Neural cell (in vitro differentiated cells): ENCODE measurements around the gene NRN1. TPM values are rescaled to one million over a fixed set of nuclear protein-coding genes. Genes with fewer than 3 reads are reported as not detected.
A peak's percentile ranks its signal among the peaks of the same experiment; 100 is the strongest.

ENCODE experiments used
- H2AFZ ChIP-seq: fragments of 200-600, 300-800 bp; sonication (generic), shearing (Covaris generic); 2 replicates; pipeline ENCODE4 v1.6.0; 2014; ENCODE audit warnings: low read depth, mild to moderate bottlenecking, antibody characterized with exemption, low read length, moderate library complexity
- H3F3A ChIP-seq: fragments of 200-600 bp; shearing (Covaris generic); 2 replicates; pipeline ENCODE4 v1.6.1; 2016; ENCODE audit warnings: mild to moderate bottlenecking, moderate library complexity, mixed read lengths, antibody characterized with exemption, low read length; ENCODE audit not compliant: insufficient read depth, poor library complexity, severe bottlenecking
- H3K27ac ChIP-seq: fragments of 200-600, 300-800 bp; sonication (generic), shearing (Covaris generic); 2 replicates; pipeline ENCODE4 v1.5.1; 2014; ENCODE audit warnings: mild to moderate bottlenecking, low read length, moderate library complexity
- H3K27me3 ChIP-seq: fragments of 300-800, 200-600 bp; sonication (generic), shearing (Covaris generic); 2 replicates; pipeline ENCODE4 v1.6.0; 2014; ENCODE audit warnings: mild to moderate bottlenecking, low read depth, low read length, moderate library complexity; ENCODE audit not compliant: insufficient read depth
- H3K36me3 ChIP-seq: fragments of 300-800, 200-600 bp; sonication (generic), shearing (Covaris generic); 2 replicates; pipeline ENCODE4 v1.5.1; 2014; ENCODE audit warnings: mild to moderate bottlenecking, antibody characterized with exemption, low read length, moderate library complexity; ENCODE audit not compliant: insufficient read depth
- H3K4me2 ChIP-seq: fragments of 300-800, 200-600 bp; sonication (generic), shearing (Covaris generic); 2 replicates; pipeline ENCODE4 v1.6.0; 2014; ENCODE audit warnings: mild to moderate bottlenecking, low read length
- H3K4me3 ChIP-seq: fragments of 300-800, 200-600 bp; sonication (generic), shearing (Covaris generic); 2 replicates; pipeline ENCODE4 v1.5.1; 2014; ENCODE audit warnings: mild to moderate bottlenecking, low read length, moderate library complexity
- H3K79me2 ChIP-seq: fragments of 200-600 bp; shearing (Covaris generic); replicated peaks from 2 replicates; pipeline ENCODE4 v1.6.0; 2014; ENCODE audit warnings: mild to moderate bottlenecking, low read length, moderate library complexity; ENCODE audit not compliant: insufficient read depth
- H3K9ac ChIP-seq: fragments of 300-800, 200-600 bp; sonication (generic), shearing (Covaris generic); 2 replicates; pipeline ENCODE4 v1.6.1; 2016; ENCODE audit warnings: mild to moderate bottlenecking, low read length, mixed read lengths
- H3K9me2 ChIP-seq: fragments of 200-600 bp; shearing (Covaris generic); 2 replicates; pipeline ENCODE4 v1.6.1; 2016; ENCODE audit warnings: mild to moderate bottlenecking, low read length, mixed read lengths; ENCODE audit not compliant: insufficient read depth
- H3K9me3 ChIP-seq: fragments of 200-600, 300-800 bp; sonication (generic), shearing (Covaris generic); 2 replicates; pipeline ENCODE4 v1.6.1; 2016; ENCODE audit warnings: mild to moderate bottlenecking, mixed run types, low read length, moderate library complexity, mixed read lengths
- H4K20me1 ChIP-seq: fragments of 200-600 bp; shearing (Covaris generic); 2 replicates; pipeline ENCODE4 v1.6.1; 2016; ENCODE audit warnings: mild to moderate bottlenecking, mixed run types; ENCODE audit not compliant: insufficient read depth
- EP300 ChIP-seq: fragments of 450-650 bp; conservative IDR thresholded peaks from 2 replicates; pipeline ENCODE4 v1.6.1; 2014; ENCODE audit warnings: antibody characterized with exemption, mild to moderate bottlenecking, moderate library complexity; ENCODE audit not compliant: poor library complexity, severe bottlenecking
- EZH2 ChIP-seq: fragments of 200-600, 300-800 bp; shearing (Covaris generic), sonication (generic); IDR thresholded peaks from 2 replicates; pipeline ENCODE4 v1.6.1; 2014; ENCODE audit warnings: antibody characterized with exemption, low read length, borderline replicate concordance, mild to moderate bottlenecking; ENCODE audit not compliant: insufficient read depth, poor library complexity, severe bottlenecking
- MXI1 ChIP-seq: fragments of 450-650 bp; conservative IDR thresholded peaks from 2 replicates; pipeline ENCODE4 v1.6.1; 2014; ENCODE audit warnings: antibody characterized with exemption, mild to moderate bottlenecking; ENCODE audit not compliant: poor library complexity, severe bottlenecking
- POLR2AphosphoS5 ChIP-seq: IDR thresholded peaks from 2 replicates; pipeline ENCODE4 v1.6.1; 2012
- SMC3 ChIP-seq: fragments of 450-650 bp; conservative IDR thresholded peaks from 2 replicates; pipeline ENCODE4 v1.6.1; 2014; ENCODE audit warnings: antibody characterized with exemption, mild to moderate bottlenecking, moderate library complexity; ENCODE audit not compliant: poor library complexity
- TAF1 ChIP-seq: IDR thresholded peaks from 2 replicates; pipeline ENCODE4 v1.6.1; 2012; ENCODE audit warnings: low read depth
- polyA plus RNA-seq: library from polyadenylated mRNA; depleted of rRNA; stranded (reverse); fragments of >200 nt; gene quantifications from 2 replicates; pipeline ENCODE4 v1.2.3, GENCODE V29; 2014
- TF ChIP-seq, protein P1 (sequence below): fragments of 450-650 bp; IDR thresholded peaks from 2 replicates; pipeline ENCODE4 v1.5.1; 2014; ENCODE audit warnings: antibody characterized with exemption, mild to moderate bottlenecking, moderate library complexity; ENCODE audit not compliant: poor library complexity, severe bottlenecking

NRN1 gene
- polyA plus RNA-seq, 1 donor from 2014 or later, result 3.5 TPM

GRCh38 chr6:6005051-6006005 is 1.4 kb downstream of the NRN1 start:
- peak; percentile 75 for TF ChIP-seq POLR2AphosphoS5
- TF ChIP-seq MXI1, result no peak
- Histone ChIP-seq H3K9ac (no peak overlapping the region), H3K9me2 (no peaks in the 10 kb centered on the region), H3F3A (no peaks in the 10 kb centered on the region), H3K27me3 (peaks cover 99% of the 10 kb centered on the region), H3K9me3 (peaks cover 2% of the 10 kb centered on the region), H3K4me3 (peak overlapping the region; percentile 61), H3K36me3 (no peaks in the 10 kb centered on the region), H2AFZ (no peak overlapping the region), H3K4me2 (no peak overlapping the region), H4K20me1 (no peaks in the 10 kb centered on the region), H3K79me2 (no peaks in the 10 kb centered on the region), H3K27ac (no peak overlapping the region)

DNA sequence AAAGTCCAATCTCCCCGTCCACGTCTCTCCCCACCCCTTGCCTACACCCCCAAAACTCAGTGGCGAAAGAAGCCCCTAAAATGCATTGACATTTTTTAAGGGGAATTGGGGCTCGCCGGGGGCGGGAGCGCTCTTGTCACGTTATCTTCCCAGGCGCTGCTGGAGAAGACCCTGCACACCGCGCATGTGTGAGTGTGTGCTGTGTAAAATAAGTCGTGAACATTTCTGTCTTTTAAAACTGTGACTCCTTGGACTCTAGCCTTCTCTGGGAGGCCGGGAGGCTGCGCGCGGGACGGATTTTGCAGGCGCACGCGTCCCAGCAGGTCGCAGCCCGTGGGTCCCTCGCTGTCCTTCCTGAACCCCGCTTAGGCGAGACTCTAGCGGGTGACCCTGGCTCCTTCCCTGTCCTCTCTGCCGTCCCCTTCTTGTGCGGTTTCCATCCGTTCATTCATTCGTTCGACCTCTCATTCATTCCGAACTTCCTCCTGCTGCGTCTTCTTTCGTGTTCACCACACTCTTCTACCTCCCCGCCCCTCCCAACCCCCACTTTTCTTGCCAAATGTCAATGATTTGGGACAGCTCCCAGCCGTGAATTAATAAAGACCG is 2.2 kb downstream of the NRN1 start:
- Histone ChIP-seq H4K20me1 (no peaks in the 10 kb centered on the region), H2AFZ (no peak overlapping the region), H3K27ac (no peak overlapping the region), H3K36me3 (no peaks in the 10 kb centered on the region), H3K4me3 (peak overlapping the region; percentile 30), H3K79me2 (no peaks in the 10 kb centered on the region), H3K9me3 (peaks cover 9% of the 10 kb centered on the region), H3K9ac (no peak overlapping the region), H3K9me2 (no peaks in the 10 kb centered on the region), H3K27me3 (peaks cover 100% of the 10 kb centered on the region), H3F3A (no peaks in the 10 kb centered on the region), H3K4me2 (no peak overlapping the region)
- peak; percentile 24 for TF ChIP-seq POLR2AphosphoS5
- no peak for TF ChIP-seq SMC3
- TF ChIP-seq EZH2, result peak; percentile 80

DNA sequence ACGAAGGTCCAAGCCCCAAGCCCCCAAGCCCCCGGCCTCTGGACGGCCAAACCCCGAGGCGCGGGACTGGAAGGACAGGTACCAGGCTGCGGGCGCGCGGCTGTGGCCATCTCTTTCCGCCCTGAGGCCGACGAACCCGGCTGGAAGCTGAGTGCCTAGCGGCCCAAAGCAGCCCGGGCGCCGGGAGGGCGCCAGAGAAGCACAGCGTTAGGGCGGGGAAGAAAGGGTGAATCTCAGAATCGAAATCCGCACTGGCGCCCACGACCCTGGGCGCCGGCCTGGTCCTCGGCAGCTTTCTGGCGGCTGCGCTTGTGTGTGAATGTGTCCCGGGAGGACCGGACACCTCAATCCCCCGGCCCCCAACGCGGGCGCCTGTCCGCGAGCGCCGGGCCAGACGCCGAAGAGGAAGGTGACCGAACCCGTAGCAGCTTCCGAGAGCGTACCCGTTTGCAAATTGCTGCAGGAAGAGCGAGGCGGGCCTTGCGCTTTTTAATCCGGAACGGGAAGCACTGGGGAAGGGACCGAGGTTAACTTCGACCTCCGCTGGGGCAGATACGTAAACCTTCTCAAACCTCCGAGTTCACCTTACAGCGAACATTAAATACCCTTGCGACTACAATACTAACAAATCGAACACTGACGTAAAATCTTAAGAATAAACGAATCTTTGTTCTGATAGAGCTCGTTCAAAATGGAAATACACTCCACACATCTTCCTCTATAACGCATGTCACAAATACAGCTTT is 2.9 kb downstream of the NRN1 start:
- Histone ChIP-seq H3K27ac (no peak overlapping the region), H3K9me2 (no peaks in the 10 kb centered on the region), H3K27me3 (peaks cover 100% of the 10 kb centered on the region), H3K4me2 (no peak overlapping the region), H3K4me3 (peak overlapping the region; percentile 50), H3F3A (no peaks in the 10 kb centered on the region), H3K9me3 (peaks cover 9% of the 10 kb centered on the region), H3K36me3 (no peaks in the 10 kb centered on the region), H2AFZ (no peak overlapping the region), H3K9ac (peak overlapping the region; percentile 25), H3K79me2 (no peaks in the 10 kb centered on the region), H4K20me1 (no peaks in the 10 kb centered on the region)
- TF ChIP-seq EP300 (no peak), TAF1 (peak; percentile 7), EZH2 (peak; percentile 98), POLR2AphosphoS5 (peak; percentile 80), SMC3 (no peak)
- TF ChIP-seq, protein P1, sequence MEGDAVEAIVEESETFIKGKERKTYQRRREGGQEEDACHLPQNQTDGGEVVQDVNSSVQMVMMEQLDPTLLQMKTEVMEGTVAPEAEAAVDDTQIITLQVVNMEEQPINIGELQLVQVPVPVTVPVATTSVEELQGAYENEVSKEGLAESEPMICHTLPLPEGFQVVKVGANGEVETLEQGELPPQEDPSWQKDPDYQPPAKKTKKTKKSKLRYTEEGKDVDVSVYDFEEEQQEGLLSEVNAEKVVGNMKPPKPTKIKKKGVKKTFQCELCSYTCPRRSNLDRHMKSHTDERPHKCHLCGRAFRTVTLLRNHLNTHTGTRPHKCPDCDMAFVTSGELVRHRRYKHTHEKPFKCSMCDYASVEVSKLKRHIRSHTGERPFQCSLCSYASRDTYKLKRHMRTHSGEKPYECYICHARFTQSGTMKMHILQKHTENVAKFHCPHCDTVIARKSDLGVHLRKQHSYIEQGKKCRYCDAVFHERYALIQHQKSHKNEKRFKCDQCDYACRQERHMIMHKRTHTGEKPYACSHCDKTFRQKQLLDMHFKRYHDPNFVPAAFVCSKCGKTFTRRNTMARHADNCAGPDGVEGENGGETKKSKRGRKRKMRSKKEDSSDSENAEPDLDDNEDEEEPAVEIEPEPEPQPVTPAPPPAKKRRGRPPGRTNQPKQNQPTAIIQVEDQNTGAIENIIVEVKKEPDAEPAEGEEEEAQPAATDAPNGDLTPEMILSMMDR, result peak; percentile 13
